ENCODE results near the gene NUBP1.

The NUBP1 gene

GRCh38 chr16:10808850-10809249 lies 65.2 kb downstream of the NUBP1 start:
- no peak for FAIRE-seq

GRCh38 chr16:10809706-10810105 lies 66.1 kb downstream of the NUBP1 start:
- no peak for FAIRE-seq

DNA sequence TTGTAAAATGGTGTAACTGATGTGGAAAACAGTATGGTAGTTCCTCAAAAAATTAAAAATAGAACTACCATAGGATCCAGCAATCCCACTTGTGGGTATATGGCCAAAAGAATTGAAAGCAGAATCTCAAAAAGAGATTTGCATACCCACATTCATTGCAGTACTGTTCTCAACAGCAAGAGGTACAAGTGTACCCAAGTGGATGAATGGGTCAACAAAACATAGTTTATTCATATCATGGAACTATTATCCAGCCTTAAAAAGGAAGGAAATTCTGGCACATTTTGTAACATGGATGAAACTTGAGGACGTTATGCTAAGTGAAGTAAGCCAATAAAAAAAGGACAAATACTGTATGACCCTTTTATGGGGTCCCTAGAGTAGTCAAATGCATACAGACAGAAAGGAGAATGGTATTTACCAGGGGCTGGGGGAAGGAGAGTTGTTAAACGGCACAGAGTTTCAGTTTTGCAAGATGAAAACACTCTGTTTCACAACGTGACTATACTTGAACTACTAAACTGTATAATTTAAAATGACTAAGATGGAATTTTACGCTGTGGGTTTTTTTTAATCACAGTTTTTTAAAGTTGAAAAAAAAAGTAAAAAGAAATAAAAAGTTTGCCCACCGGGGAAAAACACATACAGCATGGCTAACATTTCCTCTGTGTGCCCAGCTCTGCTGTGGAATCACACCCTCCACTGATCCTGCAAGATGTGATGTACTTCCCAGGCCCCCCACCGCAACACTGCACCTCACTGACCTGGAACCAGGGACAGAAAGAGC lies 68.9 kb downstream of the NUBP1 start:
- no peak for FAIRE-seq

- FAIRE-seq = no peak
Observed at GRCh38 chr16:10813099-10813455, 69.4 kb downstream of the NUBP1 start.

GRCh38 chr16:10817514-10817913 lies 73.9 kb downstream of the NUBP1 start:
- no peak for FAIRE-seq

- no peak for FAIRE-seq
Observed at GRCh38 chr16:10817963-10818941, 74.6 kb downstream of the NUBP1 start, which contains the start of gene TVP23A. Gene TVP23A (minus strand): TSS chr16:10818794. CDS start chr16:10818493, 301 bp downstream.

All from endometrium (tissue), 2 donors.